ENCODE measurements around the gene USP49. TPM values are rescaled to one million over a fixed set of nuclear protein-coding genes. Genes with fewer than 3 reads are reported as not detected.

USP49 gene
- total RNA-seq, 2 donors from 2014 or later: 1.6 to 1.7 TPM

- no peak for DNase-seq
- intact Hi-C loops (cut with DNase I): no loop called here
- no peak for ATAC-seq
Observed at GRCh38 chr6:41791305-41791704, 103.9 kb downstream of the USP49 start.

- ATAC-seq: no peak
- no peak for DNase-seq
- intact Hi-C loops (cut with DNase I): no loop called here
Observed at GRCh38 chr6:41790045-41790444, 105.1 kb downstream of the USP49 start.

DNA sequence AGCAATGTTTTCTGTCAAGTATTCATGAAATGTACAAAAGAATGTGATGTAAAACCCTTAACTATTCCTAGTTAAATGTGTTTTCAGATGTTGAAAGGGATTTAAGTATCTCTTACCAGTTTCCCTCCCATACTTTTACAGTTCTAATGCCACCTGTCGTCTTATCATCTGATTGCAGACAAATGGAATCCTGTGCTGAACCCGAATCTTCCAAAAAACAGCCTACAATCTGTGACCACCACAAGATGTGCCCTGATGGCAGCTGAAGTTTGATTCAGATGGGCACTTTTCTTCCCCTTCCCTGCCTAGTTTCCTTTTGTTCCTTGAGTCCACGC, 105.8 kb downstream of the USP49 start:
- no peak for ATAC-seq
- intact Hi-C loops (cut with DNase I): loop anchor here (5.0 to 10.0 kb wide), 3 partner anchors 133 to 425 kb away; partner anchors contain the start of genes BYSL (in 2 of the 2), MED20 (in 2 of the 2) and MRPS10 (in 1 of the 2)
- no peak for DNase-seq

DNA sequence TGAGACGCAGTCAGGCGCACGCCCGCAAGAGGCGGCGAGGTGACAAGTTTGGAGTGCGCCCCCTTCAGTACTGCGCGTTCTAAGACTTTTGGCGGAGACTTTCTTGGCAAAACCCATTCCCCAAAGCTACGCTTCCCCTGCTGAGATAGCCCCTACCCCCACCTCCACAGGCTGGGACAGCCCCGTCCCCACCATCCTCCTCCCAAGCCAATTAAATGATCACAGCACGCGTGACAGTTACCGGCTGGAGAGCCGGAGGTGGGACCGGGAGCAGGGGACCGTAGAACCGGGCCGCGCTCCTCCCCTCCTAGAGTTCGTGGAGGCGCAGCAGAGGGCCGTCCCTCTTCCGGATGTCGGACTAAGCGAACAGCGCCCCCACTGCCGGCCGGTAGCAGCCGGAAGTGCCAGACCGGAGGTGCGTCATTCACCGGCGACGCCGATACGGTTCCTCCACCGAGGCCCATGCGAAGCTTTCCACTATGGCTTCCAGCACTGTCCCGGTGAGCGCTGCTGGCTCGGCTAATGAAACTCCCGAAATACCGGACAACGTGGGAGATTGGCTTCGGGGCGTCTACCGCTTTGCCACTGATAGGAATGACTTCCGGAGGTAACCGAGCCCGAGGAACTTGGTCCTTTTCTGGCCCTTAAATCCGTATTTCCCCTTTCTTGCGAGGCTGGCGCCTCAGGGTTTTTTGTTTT, 107.8 kb downstream of the USP49 start, which contains the start of gene TOMM6:
TOMM6 (plus strand) TSS at position 476 of the 699 bp plus-strand sequence; CDS start at position 480, 4 bp downstream.
- intact Hi-C loops (cut with DNase I): loop anchor here (5.0 to 10.0 kb wide), 3 partner anchors 135 to 427 kb away; partner anchors contain the start of genes BYSL (in 2 of the 2), MED20 (in 2 of the 2) and MRPS10 (in 1 of the 2)
- peak; percentile 89 for ATAC-seq
- DNase-seq: peak; percentile 97

DNA sequence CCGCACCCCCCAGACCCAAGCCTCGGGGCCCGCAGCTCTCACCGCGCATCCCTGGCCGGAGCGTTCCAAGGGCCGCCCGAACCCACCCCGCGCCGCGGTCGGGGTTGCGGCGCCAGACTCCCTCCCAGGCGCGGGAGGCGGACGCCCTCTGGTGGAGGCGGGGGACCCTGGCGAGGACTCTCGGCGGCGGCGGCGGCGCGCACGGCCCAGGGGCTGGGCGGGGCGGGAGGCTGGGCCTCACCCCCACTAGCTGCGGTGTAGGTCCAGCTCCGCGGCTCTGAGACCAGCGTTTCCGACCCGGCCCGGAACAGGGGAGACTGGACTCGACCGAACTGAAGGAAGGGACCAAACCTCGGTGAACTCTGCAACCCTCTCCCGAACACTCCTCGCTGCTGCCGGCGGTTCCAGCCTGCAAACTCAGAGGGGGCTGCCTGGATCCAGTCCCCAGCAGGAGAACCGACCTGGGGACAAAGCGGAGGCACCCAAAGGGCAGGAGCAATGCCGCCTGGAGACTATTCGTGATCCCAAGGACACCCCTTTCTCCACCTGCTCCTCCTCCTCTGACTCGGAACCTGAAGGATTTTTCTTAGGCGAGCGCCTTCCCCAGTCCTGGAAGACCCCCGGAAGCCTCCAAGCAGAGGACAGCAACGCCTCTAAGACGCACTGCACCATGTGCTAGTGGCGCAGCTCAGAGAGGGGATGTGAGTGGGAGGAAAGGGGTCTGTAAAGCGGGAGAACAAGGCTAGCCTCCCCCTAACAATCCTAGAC, 108.5 kb downstream of the USP49 start:
- peak; percentile 93 for ATAC-seq
- DNase-seq: peak; percentile 91
- intact Hi-C loops (cut with DNase I): loop anchor here (5.0 to 10.0 kb wide), 3 partner anchors 136 to 428 kb away; partner anchors contain the start of genes BYSL (in 2 of the 2), MED20 (in 2 of the 2) and MRPS10 (in 1 of the 2)

DNA sequence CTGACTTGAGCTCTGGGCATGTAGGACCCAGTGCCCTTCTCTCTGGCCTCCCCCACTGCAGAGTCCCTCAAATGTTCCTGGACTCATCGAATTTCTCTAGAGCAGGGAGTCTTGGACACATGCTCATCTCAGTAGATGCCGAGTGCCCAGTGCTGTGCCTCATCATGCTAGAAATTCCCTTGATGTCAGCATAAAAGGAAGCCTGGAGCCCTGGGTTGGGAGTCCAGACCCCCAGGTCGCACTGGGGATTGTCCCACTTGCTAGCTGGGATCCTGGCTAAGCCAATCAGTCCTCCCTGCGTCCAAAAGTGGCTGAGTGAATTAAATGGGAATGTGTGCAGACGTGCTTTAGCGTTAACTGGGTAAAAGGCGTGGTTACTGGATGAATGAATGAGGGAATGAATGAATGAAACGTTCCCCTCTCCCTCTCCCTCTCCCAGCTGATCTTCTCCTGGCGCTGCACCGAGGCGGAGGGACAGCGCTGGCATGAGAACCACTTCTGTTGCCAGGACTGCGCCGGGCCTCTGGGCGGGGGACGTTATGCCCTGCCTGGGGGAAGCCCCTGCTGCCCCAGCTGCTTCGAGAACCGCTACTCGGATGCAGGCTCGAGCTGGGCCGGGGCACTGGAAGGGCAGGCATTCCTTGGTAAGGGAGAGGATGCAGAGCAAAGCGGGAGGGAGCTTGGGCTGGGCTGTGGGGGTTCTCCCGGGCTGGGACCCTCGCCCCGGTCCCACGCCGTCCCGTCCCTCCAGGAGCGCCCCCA, 109.3 kb downstream of the USP49 start:
- intact Hi-C loops (cut with DNase I): loop anchor here (5.0 to 10.0 kb wide), 3 partner anchors 136 to 429 kb away; partner anchors contain the start of genes BYSL (in 2 of the 2), MED20 (in 2 of the 2) and MRPS10 (in 1 of the 2)
- ATAC-seq: peak; percentile 6 to 10
- peak; percentile 45 for DNase-seq

DNA sequence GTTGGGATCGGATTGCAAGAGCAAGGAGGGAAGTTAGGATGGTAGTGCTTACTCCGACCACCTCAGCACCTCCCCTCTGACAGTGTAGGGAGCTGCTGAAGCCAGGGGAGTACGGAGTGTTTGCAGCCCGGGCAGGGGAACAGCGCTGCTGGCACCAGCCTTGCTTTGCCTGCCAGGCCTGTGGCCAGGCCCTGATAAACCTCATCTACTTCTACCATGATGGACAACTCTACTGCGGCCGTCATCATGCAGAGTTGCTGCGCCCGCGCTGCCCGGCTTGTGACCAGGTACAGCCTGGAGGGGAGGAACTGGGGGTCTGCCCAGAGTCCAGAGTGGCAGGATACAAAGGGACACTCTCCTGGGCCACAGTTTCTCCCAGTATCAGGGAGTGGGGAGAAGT, 109.9 kb downstream of the USP49 start:
- ATAC-seq (no peak), DNase-seq (no peak)

GRCh38 chr6:41784581-41785171, 110.5 kb downstream of the USP49 start:
- no peak for DNase-seq
- intact Hi-C loops (cut with DNase I): loop anchor here (5.0 to 10.0 kb wide), 4 partner anchors 138 to 430 kb away; partner anchors contain the start of genes BYSL (in 2 of the 2), MED20 (in 2 of the 2) and MRPS10 (in 1 of the 2)
- no peak for ATAC-seq

More for the DNA sequence above, 109.9 kb downstream of the USP49 start:
- intact Hi-C loops (cut with DNase I): loop anchor here (5.0 to 10.0 kb wide), 3 partner anchors 137 to 430 kb away; partner anchors contain the start of genes BYSL (in 2 of the 2), MED20 (in 2 of the 2) and MRPS10 (in 1 of the 2)

DNA sequence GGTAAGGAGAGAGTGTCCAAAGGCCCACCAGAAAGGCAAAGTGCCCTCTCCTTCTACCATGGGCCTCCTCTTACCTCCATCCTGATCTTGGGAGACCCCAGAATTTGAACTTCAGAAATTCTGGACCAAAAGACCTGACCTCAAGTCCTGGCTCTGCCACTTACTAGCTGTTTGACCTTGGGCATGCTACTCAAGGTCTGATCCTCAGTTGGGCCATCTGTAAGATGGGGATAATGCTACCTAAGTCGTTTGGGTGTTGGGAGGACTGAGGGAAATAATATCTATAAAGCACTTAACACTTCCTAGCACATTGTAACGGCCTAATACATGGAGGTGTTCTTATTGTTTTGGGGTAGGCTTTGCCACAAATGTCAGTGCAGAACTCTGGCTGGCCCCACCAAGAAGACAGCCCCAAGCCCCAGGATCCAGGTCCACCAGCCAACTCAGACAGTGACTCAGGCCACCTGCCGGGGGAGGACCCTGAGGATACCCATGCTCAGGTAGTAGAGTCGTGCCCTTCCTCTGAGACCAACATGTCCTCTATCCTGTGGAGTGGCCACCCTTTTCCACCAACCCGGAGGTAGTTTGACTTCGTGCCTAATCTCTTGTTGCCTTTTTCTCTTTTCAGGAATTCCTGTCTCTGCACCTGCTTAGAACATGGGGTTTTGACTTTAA, 111.9 kb downstream of the USP49 start:
- ATAC-seq: no peak
- intact Hi-C loops (cut with DNase I): loop anchor here (5.0 to 10.0 kb wide), 3 partner anchors 142 to 432 kb away; partner anchors contain the start of genes BYSL (in 1 of the 2), MED20 (in 1 of the 2) and MRPS10 (in 1 of the 2)
- no peak for DNase-seq

DNA sequence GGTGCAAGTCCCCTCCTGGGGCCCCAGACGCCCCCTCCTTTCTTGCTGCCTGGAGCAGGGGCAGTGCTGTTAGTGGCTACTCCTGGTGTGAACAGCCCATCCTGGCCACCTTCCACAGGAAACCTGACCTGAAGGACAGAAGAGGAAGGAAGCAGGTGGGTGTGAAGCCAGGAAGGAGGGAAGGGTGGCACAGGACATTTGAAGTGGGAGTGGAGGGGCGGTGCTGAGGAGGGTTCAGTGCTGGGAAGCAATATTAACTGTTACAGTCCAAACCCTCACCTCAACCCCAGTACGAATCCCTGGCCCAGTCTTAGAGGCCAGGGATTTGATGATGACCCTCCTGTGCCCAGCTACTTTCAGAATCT, 113.8 kb downstream of the USP49 start:
- peak in 1 of 2 donors; percentile 1 for ATAC-seq
- intact Hi-C loops (cut with DNase I): loop anchor here (2.0 to 10.0 kb wide), 4 partner anchors 143 to 433 kb away; partner anchors contain the start of genes BYSL (in 1 of the 2), MED20 (in 1 of the 2) and MRPS10 (in 1 of the 2)

DNA sequence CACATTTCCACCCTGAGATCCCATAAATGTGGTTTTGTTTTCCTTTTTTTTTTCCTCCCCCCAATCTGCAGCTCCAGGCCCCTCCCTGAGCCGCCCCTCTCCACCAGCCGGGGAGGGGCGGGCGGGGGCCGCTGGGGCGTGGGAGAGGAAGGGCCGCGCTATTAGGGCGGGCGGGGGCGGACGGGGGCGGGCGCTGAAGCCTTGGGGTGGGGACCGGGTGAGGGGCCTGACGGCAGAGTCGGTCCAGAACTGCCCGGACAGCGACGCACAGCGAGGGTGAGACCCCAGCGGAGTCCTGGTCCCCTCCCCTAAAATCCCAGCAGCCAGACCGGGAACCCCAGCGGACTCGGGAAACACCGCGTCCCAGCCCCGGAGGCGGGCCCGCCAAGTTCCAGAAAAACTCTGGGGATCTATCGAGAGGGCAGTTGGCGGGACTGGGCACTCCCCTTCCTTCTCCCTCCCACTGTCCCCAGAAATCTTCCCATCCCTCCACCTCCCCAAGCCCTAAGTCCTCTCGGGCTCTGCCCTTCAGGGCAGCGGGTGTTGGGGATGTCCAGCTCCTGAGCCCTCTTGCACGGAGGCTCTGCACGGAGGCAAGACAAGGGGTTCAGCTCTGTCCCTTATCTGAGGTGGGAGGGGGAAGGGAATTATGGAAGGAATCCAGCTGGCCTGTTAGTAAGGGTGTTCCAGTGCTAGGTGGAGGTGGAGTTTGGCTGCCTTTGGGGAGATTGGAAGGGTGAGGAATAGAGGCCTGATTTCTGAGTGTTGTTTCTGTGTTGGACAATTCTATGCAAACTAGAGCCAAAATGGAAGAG, 114.4 kb downstream of the USP49 start, which contains the start of gene PRICKLE4:
PRICKLE4 (plus strand) TSS at position 232 of the 815 bp plus-strand sequence. CDS start 2,692 bp downstream, outside the sequence.
- intact Hi-C loops (cut with DNase I): loop anchor here (2.0 to 10.0 kb wide), 4 partner anchors 144 to 434 kb away; partner anchors contain the start of genes BYSL (in 1 of the 2), MED20 (in 1 of the 2) and MRPS10 (in 1 of the 2)
- DNase-seq: peak; percentile 60
- ATAC-seq: peak; percentile 44 to 73

More for the DNA sequence above, 113.8 kb downstream of the USP49 start:
- DNase-seq: peak; percentile 51

- ATAC-seq (peak; percentile 92 to 96), DNase-seq (peak; percentile 98)
- intact Hi-C loops (cut with DNase I): loop anchor here (2.0 to 10.0 kb wide), 6 partner anchors 75 to 435 kb away; partner anchors contain the start of genes BYSL (in 1 of the 2), MED20 (in 1 of the 2) and MRPS10 (in 1 of the 2)
Observed at GRCh38 chr6:41779788-41780550, 115.2 kb downstream of the USP49 start, which contains the start of gene FRS3. Gene FRS3 (minus strand): TSS chr6:41779900. CDS start chr6:41776987, 2,913 bp downstream.

DNA sequence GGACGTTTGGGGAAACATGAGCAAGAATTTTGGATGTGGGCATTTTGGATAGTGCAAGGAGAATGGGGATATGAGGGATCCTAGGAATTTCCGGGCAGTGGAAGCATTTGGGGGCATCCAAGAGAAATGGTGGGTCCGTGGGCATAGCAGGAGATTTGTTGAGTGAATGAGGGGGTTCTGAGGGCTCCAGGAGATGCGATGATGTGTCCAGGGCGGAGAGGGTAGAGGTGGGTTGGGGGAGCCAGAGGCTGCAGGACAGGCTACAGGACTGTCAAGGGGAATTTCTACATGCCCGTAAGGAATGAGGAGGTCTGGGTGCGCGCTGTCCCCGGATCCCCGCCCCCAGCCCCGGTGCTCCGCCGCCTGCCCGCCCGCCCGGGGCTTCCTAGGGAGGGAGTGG, 115.8 kb downstream of the USP49 start:
- DNase-seq (no peak), ATAC-seq (no peak)
- intact Hi-C loops (cut with DNase I): loop anchor here in 1 of 2 donors (5.0 to 10.0 kb wide), 2 partner anchors 75 to 412 kb away; no protein-coding TSS in a partner anchor

GRCh38 chr6:41778895-41779294, 116.3 kb downstream of the USP49 start:
- ATAC-seq (no peak), DNase-seq (no peak)
- intact Hi-C loops (cut with DNase I): loop anchor here in 1 of 2 donors (5.0 to 10.0 kb wide), 2 partner anchors 74 to 412 kb away; no protein-coding TSS in a partner anchor

Measured in left cardiac atrium (tissue), 4 donors.